Stimulated activated CD4-positive, alpha-beta T cell treated with anti-CD3 and anti-CD28 coated beads, Interleukin-4, amount 100 ng/mL, for 1 hour (primary cell): ENCODE measurements around the gene SCYGR8.

Source experiments
- DNase-seq: peaks from one replicate; pipeline ENCODE4 v3.0.0-alpha.2; 2020

The SCYGR8 gene

GRCh38 chr2:227765788-227766372, 20.2 kb downstream of the SCYGR8 start:
- DNase-seq = no peak

GRCh38 chr2:227766373-227766883, 20.7 kb downstream of the SCYGR8 start:
- DNase-seq = peak; percentile 58

- DNase-seq = no peak
These were observed 22.1 kb downstream of the SCYGR8 start for GRCh38 chr2:227767830-227768229.

GRCh38 chr2:227772197-227772661, 26.5 kb downstream of the SCYGR8 start:
- no peak for DNase-seq

- no peak for DNase-seq
These were observed 27.2 kb downstream of the SCYGR8 start for GRCh38 chr2:227772932-227773331.

GRCh38 chr2:227774011-227774624, 28.4 kb downstream of the SCYGR8 start:
- DNase-seq = no peak

- no peak for DNase-seq
These were observed 29.5 kb downstream of the SCYGR8 start for GRCh38 chr2:227774895-227775842.

- no peak for DNase-seq
These were observed 35.4 kb downstream of the SCYGR8 start for GRCh38 chr2:227780981-227781615.

- no peak for DNase-seq
These were observed 36.1 kb downstream of the SCYGR8 start for GRCh38 chr2:227781841-227782240.

- DNase-seq = no peak
These were observed 37.1 kb downstream of the SCYGR8 start for GRCh38 chr2:227782804-227783203.

GRCh38 chr2:227783404-227784138, 37.9 kb downstream of the SCYGR8 start:
- no peak for DNase-seq

- DNase-seq = no peak
These were observed 39.6 kb downstream of the SCYGR8 start for GRCh38 chr2:227785293-227785692.

GRCh38 chr2:227788561-227789018, 42.9 kb downstream of the SCYGR8 start:
- no peak for DNase-seq

- no peak for DNase-seq
These were observed 44.1 kb downstream of the SCYGR8 start for GRCh38 chr2:227789803-227790202.

GRCh38 chr2:227793148-227793712, 47.5 kb downstream of the SCYGR8 start:
- DNase-seq = no peak
